ENCODE data around the gene AUP1.

DNA sequence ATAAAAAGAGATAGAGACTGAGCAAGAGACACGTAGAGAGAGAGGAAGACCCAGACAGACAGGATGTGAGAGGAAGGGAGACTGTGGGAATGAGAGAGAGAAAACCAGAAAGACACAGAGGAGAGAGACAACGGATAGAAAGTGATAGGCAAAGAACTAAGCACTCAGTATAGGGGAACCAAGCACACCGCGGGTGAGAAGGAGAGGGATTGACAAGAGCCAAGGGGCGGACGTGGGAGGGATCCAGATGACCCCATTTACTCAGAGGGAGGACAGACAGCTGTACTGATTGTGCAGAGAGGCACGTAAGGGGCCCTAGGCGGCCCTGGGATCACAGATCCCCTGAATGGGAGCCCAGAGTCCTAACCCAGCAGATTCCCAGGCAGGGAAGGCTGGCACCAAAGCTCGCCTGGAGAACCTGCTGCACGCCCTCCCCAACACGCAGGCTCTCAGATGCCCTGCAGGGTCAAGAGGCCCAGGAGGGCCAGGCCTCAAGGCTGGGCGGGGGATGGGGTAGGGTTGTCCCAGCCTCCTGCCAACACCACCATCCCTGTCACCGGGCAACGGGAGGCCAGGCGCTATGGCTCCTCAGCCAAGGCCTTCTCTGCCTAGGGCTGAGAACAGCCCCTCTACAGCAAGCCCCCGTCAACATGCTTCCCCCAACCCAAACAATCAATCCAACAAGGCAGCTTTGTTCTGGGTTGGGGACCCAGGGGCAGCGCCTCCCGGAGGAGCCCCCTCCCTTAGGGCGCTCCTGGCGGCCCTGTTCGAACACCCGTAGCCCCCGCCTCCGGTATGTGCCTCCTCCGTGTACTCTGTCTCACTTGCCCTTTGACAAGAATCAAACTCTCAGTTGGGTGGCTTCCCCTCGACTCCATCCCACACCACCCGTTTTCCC lies 23.7 kb upstream of the AUP1 start:
- no peak for TF ChIP-seq EZH2phosphoT487 (IDR thresholded peaks at IDR 0.05; ENCODE audit: low read depth)
- TF ChIP-seq, protein P1, sequence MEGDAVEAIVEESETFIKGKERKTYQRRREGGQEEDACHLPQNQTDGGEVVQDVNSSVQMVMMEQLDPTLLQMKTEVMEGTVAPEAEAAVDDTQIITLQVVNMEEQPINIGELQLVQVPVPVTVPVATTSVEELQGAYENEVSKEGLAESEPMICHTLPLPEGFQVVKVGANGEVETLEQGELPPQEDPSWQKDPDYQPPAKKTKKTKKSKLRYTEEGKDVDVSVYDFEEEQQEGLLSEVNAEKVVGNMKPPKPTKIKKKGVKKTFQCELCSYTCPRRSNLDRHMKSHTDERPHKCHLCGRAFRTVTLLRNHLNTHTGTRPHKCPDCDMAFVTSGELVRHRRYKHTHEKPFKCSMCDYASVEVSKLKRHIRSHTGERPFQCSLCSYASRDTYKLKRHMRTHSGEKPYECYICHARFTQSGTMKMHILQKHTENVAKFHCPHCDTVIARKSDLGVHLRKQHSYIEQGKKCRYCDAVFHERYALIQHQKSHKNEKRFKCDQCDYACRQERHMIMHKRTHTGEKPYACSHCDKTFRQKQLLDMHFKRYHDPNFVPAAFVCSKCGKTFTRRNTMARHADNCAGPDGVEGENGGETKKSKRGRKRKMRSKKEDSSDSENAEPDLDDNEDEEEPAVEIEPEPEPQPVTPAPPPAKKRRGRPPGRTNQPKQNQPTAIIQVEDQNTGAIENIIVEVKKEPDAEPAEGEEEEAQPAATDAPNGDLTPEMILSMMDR (IDR thresholded peaks at IDR 0.05; ENCODE audit: low read depth, low read length): no peak
